NB4 (cell line): ENCODE results near the gene EFCAB9.

Experiments
- MYC ChIP-seq: IDR thresholded peaks from 2 replicates; pipeline ENCODE4 v1.6.1; 2011; ENCODE audit warnings: low read depth, low read length
- POLR2A ChIP-seq: IDR thresholded peaks from 2 replicates; pipeline ENCODE4 v1.6.1; 2011; ENCODE audit warnings: mild to moderate bottlenecking; ENCODE audit not compliant: insufficient read length; ENCODE audit errors: extremely low read depth
- TF ChIP-seq, protein P1 (sequence below): IDR thresholded peaks from one replicate; pipeline ENCODE4 v1.5.1; 2012; ENCODE audit warnings: low read depth, low read length

DNA sequence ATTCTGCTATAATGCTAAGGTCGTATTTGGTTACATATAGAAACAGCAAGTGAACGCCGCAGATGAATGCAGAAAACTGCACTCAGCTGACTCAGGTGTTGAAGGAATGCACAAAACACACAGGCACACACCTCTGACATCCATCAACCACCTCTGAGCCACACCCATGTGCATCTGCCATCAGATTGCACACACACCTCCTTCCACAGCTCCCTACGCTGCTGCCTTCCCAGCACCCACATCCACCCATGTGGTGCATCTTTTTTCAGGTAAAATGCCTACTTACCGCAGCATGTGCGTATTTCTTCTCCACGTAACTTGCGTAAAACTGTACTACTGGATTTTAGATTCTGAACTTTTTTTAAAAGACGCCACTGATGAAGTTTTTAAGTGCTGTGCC, 13.0 kb upstream of the EFCAB9 start:
- TF ChIP-seq, protein P1, sequence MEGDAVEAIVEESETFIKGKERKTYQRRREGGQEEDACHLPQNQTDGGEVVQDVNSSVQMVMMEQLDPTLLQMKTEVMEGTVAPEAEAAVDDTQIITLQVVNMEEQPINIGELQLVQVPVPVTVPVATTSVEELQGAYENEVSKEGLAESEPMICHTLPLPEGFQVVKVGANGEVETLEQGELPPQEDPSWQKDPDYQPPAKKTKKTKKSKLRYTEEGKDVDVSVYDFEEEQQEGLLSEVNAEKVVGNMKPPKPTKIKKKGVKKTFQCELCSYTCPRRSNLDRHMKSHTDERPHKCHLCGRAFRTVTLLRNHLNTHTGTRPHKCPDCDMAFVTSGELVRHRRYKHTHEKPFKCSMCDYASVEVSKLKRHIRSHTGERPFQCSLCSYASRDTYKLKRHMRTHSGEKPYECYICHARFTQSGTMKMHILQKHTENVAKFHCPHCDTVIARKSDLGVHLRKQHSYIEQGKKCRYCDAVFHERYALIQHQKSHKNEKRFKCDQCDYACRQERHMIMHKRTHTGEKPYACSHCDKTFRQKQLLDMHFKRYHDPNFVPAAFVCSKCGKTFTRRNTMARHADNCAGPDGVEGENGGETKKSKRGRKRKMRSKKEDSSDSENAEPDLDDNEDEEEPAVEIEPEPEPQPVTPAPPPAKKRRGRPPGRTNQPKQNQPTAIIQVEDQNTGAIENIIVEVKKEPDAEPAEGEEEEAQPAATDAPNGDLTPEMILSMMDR: no peak
- no peak for TF ChIP-seq MYC
- no peak for TF ChIP-seq POLR2A
